DMS 273 (cell line): ENCODE results near the gene MINK1.
"Not testable (repeated sequence)": the region's sequence is repeated elsewhere in the genome, so short reads cannot be mapped to it uniquely, and the experiment has no call there.

ENCODE experiments used
- DNase-seq: peaks from one replicate; lab custom pipeline; 2025; ENCODE audit not compliant: unreplicated experiment; lab: John Stamatoyannopoulos, UW

The MINK1 gene

GRCh38 chr17:4843321-4844000, 10.3 kb downstream of the MINK1 start:
- DNase-seq: no peak

- no peak for DNase-seq
Observed at GRCh38 chr17:4845118-4845517, 12.0 kb downstream of the MINK1 start.

GRCh38 chr17:4846635-4847390, 13.7 kb downstream of the MINK1 start:
- no peak for DNase-seq

- no peak for DNase-seq
Observed at GRCh38 chr17:4849011-4849536, 15.9 kb downstream of the MINK1 start.

GRCh38 chr17:4850246-4850645, 17.1 kb downstream of the MINK1 start:
- DNase-seq: no peak

GRCh38 chr17:4851084-4851483, 17.9 kb downstream of the MINK1 start:
- no peak for DNase-seq

GRCh38 chr17:4852567-4853207, 19.5 kb downstream of the MINK1 start:
- DNase-seq: peak; percentile 45

- DNase-seq: no peak
Observed at GRCh38 chr17:4853208-4853671, 20.1 kb downstream of the MINK1 start.

GRCh38 chr17:4854111-4854681, 21.1 kb downstream of the MINK1 start:
- DNase-seq: peak; percentile 46

- no peak for DNase-seq
Observed at GRCh38 chr17:4856271-4856936, 23.3 kb downstream of the MINK1 start.

- DNase-seq: no peak
Observed at GRCh38 chr17:4856937-4857314, 23.8 kb downstream of the MINK1 start.

- DNase-seq: not testable (repeated sequence)
Observed at GRCh38 chr17:4857347-4857746, 24.2 kb downstream of the MINK1 start.

GRCh38 chr17:4858068-4858881, 25.1 kb downstream of the MINK1 start:
- DNase-seq: no peak

- no peak for DNase-seq
Observed at GRCh38 chr17:4858882-4859260, 25.7 kb downstream of the MINK1 start.

GRCh38 chr17:4859816-4860625, 26.9 kb downstream of the MINK1 start:
- no peak for DNase-seq

GRCh38 chr17:4860651-4861050, 27.5 kb downstream of the MINK1 start:
- DNase-seq: no peak

GRCh38 chr17:4861052-4861451, 27.9 kb downstream of the MINK1 start:
- DNase-seq: no peak

- DNase-seq: no peak
Observed at GRCh38 chr17:4862720-4863119, 29.6 kb downstream of the MINK1 start.

GRCh38 chr17:4863321-4863720, 30.2 kb downstream of the MINK1 start:
- DNase-seq: no peak
